GM18526 (cell line): ENCODE measurements around the gene KIFAP3.

Experiments
- POLR2A ChIP-seq: IDR thresholded peaks from 3 replicates; pipeline ENCODE4 v1.6.1; 2011; ENCODE audit not compliant: insufficient read length; ENCODE audit errors: extremely low read depth

KIFAP3 gene

DNA sequence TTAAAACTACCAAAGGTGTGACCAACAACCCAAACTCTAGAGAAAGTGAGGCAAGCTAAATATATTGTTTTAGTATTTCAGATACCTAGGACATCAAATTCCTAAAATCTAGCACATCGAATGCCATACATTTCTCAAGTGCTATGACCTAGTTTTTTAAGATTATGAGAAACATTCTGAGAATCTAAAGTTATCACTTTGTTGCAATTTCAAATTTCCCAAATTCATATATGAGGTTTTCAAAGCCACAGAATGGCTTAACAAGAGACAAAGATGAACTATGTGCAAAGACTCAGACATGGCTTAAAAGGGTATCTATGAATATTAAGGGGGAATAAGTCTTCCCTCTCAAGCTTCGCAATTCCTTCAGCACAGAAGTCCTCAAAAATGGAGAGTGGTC, 187.6 kb downstream of the KIFAP3 start:
- no peak for TF ChIP-seq POLR2A

DNA sequence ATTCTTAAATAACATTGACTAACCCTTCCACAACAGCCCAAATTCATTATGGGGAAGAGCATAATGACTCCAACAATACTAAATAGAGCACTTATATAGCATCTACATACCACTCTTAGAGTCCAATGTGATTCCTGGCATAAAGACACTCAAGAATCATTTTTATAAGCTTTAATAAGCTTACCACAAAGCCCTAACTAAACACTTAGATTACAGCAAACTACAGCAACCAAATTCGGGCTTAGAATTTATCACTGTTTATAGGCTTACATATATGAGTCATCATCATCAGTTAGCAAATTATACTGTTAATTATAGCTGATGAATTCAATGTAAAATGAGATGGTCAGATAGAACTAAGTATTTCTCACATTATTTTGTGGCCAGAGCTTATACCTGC, 188.1 kb downstream of the KIFAP3 start:
- TF ChIP-seq POLR2A, result no peak

DNA sequence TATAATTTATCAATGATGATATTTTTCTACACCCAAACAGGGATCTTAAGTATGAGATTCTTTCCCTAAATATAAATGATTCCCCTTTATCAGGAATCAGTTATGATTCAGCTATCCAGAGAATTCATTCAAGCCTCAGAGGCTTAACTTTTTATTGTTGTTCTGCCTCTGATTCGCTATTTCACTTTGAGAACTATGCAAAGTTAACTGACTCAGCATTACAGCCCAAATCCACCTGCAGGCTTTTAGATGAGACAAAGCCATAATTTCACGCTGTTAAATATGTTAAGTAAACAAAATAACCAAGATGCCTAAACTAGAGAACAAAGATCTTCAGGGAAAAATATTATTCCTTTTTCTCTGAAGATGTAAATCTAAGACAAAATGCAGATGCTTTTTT, 189.3 kb downstream of the KIFAP3 start:
- TF ChIP-seq POLR2A, result no peak

DNA sequence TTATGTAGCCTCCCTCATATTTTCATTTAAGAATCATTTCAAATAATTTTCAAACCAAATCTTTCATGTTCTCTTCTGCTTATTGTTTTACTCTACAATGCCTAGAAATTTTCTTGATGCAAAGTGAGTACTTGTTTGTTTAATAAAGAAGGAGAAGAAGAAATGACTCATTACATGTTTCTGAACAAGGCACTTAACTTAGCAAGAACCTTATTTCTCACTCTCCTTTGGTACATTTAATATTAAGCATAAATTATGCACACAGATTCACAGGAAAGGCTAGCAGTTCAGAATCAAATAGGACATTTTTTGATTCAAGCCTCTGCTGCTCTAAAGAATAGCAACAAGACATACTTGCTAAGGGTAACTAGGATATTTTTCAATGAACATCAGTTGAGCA, 189.9 kb downstream of the KIFAP3 start:
- no peak for TF ChIP-seq POLR2A

DNA sequence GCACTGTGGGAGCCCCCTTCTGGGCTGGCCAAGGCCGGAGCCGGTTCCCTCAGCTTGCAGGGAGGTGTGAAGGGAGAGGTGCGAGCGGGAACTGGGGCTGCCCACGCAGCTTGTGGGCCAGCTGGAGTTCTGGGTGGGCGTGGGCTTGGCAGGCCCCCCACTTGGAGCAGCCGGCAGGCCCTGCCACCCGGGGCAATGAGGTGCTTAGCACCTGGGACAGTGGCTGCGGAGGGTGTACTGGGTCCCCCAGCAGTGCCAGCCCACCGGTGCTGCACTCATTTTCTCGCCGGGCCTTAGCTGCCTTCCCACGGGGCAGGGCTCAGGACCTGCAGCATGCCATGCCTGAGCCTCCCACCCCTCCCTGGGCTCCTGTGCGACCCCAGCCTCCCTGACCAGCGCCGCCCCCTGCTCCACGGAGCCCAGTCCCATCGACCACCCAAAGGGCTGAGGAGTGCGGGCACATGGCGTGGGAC, 192.4 kb downstream of the KIFAP3 start:
- no peak for TF ChIP-seq POLR2A

DNA sequence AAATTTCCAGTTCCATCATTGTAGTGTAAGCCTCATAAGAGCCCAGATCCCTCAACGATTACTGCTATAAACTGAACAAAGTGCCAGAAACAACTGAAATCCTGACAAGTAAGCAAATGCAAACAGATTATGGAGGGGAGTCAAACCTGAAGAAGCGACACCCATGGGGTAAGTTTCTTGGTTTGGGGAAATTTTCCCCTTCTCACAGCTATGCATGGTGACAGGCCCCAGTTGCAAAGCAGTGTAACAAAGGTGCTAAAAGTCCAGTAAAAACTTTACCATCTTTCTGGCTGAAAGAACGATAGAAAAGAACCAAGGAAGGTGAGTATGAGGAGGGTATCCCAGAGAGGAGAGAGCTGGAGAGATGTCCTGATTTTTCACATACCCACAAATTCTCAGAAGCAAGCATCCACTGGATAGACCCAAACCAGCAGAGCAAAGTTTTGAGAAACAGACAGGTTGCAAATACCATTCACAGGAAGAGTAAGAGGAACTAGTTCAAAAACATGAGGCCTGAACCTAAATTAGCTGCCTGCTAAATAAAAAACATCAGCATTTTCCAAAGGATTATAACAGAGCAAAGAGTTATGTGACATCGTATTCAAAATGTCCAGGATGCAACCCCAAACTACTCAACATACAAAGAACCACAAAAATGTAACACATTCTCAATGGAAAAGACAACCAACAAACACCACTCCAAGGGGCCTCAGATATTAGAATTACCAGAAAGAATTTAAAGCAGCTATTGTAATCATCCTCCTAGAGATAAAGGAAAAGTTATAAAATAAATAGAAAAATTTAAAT, 195.3 kb downstream of the KIFAP3 start:
- TF ChIP-seq POLR2A, result no peak

DNA sequence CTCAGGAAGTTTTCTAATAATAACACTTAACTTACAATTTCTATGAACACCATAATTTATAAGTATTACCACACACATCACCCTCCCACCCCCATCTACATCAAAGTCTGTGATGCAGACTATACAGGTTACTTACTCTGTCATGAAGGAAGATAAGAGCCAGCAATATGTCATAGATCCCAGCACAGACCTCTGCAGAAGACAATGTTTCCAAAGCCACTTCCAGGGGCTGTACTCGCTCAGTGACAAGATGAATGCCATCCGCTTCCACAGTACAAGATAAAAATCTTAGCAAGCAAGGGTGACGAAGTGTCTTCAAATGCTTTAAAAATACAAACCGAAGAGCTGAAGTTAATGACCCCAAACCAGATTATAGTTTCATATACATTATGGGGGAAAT, 196.0 kb downstream of the KIFAP3 start:
- no peak for TF ChIP-seq POLR2A

DNA sequence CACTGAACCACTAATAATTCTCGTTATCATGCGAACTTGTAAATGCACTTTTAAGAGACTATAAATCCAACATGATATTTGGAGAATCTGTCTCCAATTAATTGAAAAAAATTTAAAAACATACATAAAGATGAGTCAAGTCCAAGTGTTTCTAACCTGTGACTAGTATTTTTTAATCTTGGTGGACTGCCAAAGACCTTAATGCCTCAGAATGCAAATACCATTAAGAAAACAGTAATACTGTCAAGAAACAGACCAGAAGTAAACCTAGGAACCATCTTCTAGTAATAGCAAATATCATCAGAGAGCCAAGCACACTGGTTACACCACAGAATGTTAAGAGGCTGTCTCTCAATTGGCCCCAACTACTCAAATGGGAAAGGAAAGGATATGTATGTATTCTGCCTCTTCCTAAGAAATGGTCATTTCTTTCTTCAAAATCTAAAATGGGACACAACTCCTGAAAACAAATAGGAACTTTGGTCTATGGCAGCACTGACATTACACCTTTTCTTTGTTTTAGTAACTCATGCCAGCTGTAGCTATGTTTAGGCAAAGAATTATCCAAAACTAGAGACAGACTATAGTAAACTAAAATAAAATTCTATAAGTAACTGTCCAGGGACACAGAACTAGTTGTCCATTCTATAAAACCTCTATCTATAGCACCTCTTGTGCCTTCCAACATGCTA, 196.5 kb downstream of the KIFAP3 start:
- TF ChIP-seq POLR2A, result no peak

DNA sequence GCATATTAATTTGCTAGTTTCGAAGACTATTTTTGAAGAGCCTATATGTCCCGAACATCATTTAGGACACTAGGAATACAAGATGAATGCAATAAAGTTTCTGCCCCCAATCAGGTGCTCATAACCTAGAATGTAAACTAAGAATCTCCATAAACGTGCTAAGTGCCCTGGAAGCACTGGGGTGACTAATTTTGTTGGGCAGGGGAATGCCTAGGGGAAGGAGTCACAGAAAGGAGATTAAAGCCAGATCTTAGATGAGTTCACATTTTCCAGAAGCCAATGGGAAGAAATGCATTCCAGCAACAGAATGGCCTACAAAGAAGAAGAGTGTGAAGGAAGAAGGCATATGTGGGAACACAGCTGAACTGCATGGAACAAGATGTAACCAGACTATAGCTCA, 200.3 kb downstream of the KIFAP3 start:
- TF ChIP-seq POLR2A, result no peak

DNA sequence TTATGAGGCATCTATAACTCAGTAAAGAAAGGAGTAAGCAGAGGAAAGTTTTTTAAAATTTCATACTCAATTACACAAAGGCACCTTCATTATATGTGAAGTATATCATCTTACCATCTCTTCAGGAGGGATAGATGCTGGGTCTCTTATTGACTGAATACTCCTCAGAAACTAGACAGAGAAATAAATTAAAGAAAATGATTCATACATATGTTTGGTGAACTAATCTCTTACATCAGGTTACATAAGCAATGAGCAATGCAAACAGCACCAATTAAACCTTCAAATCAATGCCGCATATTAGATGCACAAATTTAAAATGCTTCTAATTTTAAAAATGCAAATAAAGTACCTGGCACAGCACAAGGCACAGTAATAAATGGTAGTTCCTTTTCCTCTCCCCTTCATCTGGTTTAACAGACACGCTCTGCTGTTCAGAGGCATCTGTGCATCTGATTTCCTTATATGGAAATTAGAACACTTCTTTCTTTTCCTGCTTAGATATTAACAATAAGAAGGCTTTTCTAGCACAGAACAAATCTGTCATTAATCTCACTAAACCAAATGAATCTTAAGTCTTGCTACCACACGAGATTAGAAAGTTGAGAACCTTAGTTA, 200.8 kb downstream of the KIFAP3 start:
- no peak for TF ChIP-seq POLR2A

DNA sequence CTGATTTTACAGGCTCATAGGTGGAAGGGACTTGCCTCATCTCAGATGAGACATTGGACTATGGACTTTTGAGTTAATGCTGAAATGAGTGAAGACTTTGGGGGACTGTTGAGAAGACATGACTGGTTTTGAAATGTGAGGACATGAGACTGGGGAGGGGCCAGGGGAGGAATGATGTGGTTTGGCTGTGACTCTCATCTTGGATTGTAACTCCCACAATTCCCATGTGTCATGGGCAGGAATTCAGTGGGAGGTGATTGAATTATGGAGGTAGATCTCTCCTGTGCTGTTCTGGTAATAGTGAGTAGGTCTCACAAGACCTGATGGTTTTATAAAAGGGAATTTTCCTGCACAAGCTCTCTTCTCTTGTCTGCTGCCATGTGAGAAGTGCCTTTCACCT, 201.6 kb downstream of the KIFAP3 start:
- no peak for TF ChIP-seq POLR2A
